ENCODE results near the gene SERPINB6. TPM values are rescaled to one million over a fixed set of nuclear protein-coding genes. Genes with fewer than 3 reads are reported as not detected.

Gene SERPINB6
- total RNA-seq, 3 donors from 2014 or later, result 134 to 147 (median 142) TPM

DNA sequence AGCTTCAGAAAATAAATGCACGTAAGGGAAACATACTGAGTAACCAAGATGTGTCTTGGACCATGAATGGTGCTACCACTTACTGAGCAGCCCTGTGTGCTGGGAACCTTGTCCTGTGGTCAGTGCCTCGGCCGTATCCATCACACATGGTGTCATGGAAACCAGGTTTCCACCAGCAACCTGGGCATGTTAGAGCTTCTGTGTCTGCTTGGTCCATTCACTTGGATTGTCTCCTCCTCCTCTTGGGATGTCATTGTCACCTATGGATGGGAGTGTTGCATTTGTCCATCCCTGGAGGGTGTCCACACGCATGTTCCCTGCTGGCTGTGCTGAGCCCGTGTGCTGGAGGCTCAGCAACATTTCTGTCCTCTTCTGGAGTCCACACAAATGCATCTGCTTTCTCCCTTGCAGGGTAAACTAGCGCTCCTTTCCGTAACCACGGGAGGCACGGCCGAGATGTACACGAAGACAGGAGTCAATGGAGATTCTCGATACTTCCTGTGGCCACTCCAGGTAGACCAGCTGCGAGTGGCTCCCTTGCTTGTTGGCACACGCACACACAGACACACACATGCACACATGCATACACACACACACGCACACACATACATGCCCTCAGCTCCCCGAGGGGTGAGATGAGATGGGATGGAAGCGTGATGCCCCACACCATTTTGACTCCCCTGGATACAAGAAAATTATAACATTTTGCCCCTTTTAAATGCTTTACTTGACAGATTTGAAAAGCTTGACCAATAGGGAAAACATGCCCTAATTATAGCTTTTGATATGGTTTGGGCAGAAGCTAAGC lies 45.3 kb upstream of the SERPINB6 start:
- Histone ChIP-seq H3K9me3 (peaks cover 6% of the 10 kb centered on the region), H3K4me3 (no peak overlapping the region), H3K36me3 (ENCODE audit: low read depth) (no peaks in the 10 kb centered on the region), H3K4me1 (ENCODE audit: low read depth) (no peaks in the 10 kb centered on the region)
- DNase-seq, result no peak
- intact Hi-C loops (cut with DNase I, micrococcal nuclease), result no loop called here
- TF ChIP-seq, protein P1, sequence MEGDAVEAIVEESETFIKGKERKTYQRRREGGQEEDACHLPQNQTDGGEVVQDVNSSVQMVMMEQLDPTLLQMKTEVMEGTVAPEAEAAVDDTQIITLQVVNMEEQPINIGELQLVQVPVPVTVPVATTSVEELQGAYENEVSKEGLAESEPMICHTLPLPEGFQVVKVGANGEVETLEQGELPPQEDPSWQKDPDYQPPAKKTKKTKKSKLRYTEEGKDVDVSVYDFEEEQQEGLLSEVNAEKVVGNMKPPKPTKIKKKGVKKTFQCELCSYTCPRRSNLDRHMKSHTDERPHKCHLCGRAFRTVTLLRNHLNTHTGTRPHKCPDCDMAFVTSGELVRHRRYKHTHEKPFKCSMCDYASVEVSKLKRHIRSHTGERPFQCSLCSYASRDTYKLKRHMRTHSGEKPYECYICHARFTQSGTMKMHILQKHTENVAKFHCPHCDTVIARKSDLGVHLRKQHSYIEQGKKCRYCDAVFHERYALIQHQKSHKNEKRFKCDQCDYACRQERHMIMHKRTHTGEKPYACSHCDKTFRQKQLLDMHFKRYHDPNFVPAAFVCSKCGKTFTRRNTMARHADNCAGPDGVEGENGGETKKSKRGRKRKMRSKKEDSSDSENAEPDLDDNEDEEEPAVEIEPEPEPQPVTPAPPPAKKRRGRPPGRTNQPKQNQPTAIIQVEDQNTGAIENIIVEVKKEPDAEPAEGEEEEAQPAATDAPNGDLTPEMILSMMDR (IDR thresholded peaks at IDR 0.05), result no peak
- no peak for ATAC-seq

DNA sequence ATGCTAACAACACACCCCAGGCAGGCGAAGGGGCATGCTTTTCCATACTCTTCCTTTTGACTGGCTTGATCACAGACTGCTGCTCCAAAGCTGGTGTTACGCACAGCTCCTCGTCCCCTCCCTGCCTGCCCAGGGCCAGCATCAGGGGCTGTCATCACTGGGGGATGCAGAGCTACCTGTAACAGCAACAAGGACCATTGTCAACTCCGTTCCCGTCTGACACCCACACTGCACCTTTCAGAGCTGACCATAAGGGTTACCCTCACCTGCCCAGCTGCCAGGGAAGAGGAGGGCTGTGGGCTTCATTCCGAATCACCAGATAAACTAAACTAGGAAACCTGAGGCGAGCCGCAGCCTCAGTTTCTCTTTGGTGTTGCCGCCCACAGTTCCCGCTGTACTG lies 43.8 kb upstream of the SERPINB6 start:
- TF ChIP-seq, protein P1 (IDR thresholded peaks at IDR 0.05), result no peak
- DNase-seq, result no peak
- H3K4me3 ChIP-seq, result no peak overlapping the region
- H3K9me3 ChIP-seq, result peaks cover 13% of the 10 kb centered on the region
- H3K36me3 ChIP-seq (ENCODE audit: low read depth), result no peaks in the 10 kb centered on the region
- intact Hi-C loops (cut with DNase I, micrococcal nuclease), result no loop called here
- H3K4me1 ChIP-seq (ENCODE audit: low read depth), result no peaks in the 10 kb centered on the region
- no peak for ATAC-seq

DNA sequence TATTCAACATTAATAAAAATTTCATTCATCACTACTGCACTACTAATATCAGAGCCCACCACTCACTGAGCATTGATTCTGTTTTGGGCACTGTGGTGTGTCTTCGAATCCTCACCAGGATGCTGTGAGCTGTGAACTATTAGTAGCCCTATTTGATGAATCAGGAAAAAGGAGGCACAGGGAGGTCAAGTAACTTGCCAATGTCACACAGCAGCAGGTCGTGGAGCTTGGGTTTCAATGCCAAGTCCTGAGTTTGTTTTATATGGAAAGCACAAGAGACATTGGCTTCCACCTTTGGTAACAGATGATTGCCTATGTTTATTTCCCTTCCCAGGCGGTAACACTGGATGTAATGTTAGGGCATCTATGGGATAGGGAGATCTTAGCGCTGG lies 43.3 kb upstream of the SERPINB6 start:
- DNase-seq (no peak), ATAC-seq (no peak)
- H3K4me1 ChIP-seq (ENCODE audit: low read depth), result no peaks in the 10 kb centered on the region
- no peaks in the 10 kb centered on the region for H3K36me3 ChIP-seq (ENCODE audit: low read depth)
- TF ChIP-seq, protein P1 (IDR thresholded peaks at IDR 0.05), result no peak
- intact Hi-C loops (cut with DNase I, micrococcal nuclease), result loop anchor here in 1 of 2 donors (5.0 kb wide), 1 partner anchor 33 kb away; no protein-coding TSS in a partner anchor
- H3K4me3 ChIP-seq, result no peak overlapping the region
- peaks cover 13% of the 10 kb centered on the region for H3K9me3 ChIP-seq

DNA sequence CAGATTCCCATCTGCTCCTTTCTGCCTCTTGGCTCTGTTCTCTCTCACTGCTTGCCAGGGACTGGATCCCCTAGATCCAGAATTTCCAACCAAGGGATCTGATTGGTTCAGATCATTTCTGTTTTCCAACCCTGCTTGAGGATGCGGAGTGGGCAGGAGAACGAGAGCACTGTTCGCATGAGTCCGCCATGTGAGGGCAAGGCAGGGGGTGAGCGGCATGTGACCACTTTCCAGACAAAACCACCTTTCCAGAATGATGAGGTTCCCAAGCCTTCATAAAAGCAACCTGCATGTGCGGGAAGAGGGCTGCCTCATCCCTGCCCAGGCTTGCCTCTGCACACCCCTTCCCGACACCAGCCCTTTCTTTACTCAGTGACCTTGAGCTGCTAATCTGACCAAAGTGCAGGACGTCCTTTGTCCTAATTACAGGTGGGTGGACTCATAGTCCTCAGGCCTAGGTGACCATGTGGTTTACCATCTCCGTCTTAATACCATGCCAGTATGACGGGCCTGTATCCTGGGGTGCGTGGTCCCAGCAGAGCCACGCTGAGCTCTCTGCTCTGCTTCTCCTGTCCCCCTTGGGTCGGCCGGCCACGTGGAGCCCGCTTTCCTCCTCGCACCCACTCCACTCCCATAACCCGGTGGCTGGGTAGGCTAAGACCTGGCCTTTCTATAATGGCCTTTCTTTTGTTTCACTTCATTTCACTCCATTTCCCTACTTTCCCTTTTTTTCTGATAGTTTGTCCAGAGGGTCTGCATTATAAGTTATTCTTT lies 42.7 kb upstream of the SERPINB6 start:
- DNase-seq, result no peak
- Histone ChIP-seq H3K36me3 (ENCODE audit: low read depth) (no peaks in the 10 kb centered on the region), H3K9me3 (peaks cover 13% of the 10 kb centered on the region), H3K4me1 (ENCODE audit: low read depth) (no peaks in the 10 kb centered on the region), H3K4me3 (no peak overlapping the region)
- ATAC-seq, result no peak
- intact Hi-C loops (cut with DNase I, micrococcal nuclease), result loop anchor here in 1 of 2 donors (5.0 kb wide), 1 partner anchor 33 kb away; no protein-coding TSS in a partner anchor
- TF ChIP-seq, protein P1 (IDR thresholded peaks at IDR 0.05), result no peak

DNA sequence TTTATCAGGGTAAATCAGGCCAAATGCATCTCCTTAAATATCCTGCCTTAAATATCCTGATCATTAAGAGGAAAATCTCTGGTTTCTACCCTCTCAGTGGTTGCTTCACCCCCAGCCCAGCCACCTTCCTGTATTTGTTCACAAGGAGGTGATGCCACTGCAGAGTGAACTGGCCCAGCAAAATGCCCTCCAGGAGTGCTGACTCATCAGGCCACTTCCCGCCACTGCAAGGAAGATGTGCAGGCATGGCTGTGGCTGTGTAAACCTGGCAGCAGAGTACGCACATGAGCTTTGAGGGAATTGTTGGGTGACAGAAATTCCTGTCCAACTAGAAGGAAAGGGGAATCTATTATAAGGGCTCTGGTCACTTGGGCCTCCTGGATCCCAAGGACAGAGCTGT lies 42.1 kb upstream of the SERPINB6 start:
- Histone ChIP-seq H3K4me3 (no peak overlapping the region), H3K4me1 (ENCODE audit: low read depth) (no peaks in the 10 kb centered on the region), H3K9me3 (peaks cover 13% of the 10 kb centered on the region), H3K36me3 (ENCODE audit: low read depth) (no peaks in the 10 kb centered on the region)
- DNase-seq (peak in 1 of 3 donors; percentile 60), ATAC-seq (peak; percentile 52)
- intact Hi-C loops (cut with DNase I, micrococcal nuclease), result loop anchor here in 1 of 2 donors (5.0 kb wide), 1 partner anchor 34 kb away; no protein-coding TSS in a partner anchor
- TF ChIP-seq, protein P1 (IDR thresholded peaks at IDR 0.05), result no peak
